Keratinocyte (primary cell): ENCODE measurements around the gene CUX1. TPM values are rescaled to one million over a fixed set of nuclear protein-coding genes. Genes with fewer than 3 reads are reported as not detected.

Source experiments
- DNase-seq: peaks from one replicate; pipeline ENCODE4 v3.0.0-alpha.2; 2011; ENCODE audit warnings: low read depth, missing footprints, low spot score
- FAIRE-seq: peaks from 2 replicates; lab custom pipeline; 2011; peaks lifted over from hg19 to GRCh38; lab: Jason Lieb, UNC
- H2AFZ ChIP-seq: 2 replicates; pipeline ENCODE4 v1.6.0; 2012; ENCODE audit warnings: low read length, control low read depth, inconsistent platforms; ENCODE audit not compliant: control insufficient read depth
- H3K27ac ChIP-seq: 2 replicates; pipeline ENCODE4 v1.5.1; 2011; ENCODE audit warnings: low read length; ENCODE audit not compliant: control insufficient read depth, insufficient read depth
- H3K27me3 ChIP-seq: 3 replicates; pipeline ENCODE4 v1.6.0; 2011; ENCODE audit warnings: low read length; ENCODE audit not compliant: control insufficient read depth, insufficient read depth; ENCODE audit errors: extremely low read depth
- H3K36me3 ChIP-seq, 2 experiments: 2 replicates in 1 of 2; 3 replicates in 1 of 2; pipeline ENCODE4 v1.5.1; 2011; ENCODE audit warnings: low read length in 2 of 2, mild to moderate bottlenecking in 1 of 2; ENCODE audit not compliant: control insufficient read depth in 2 of 2, insufficient read depth in 2 of 2; ENCODE audit errors: extremely low read depth in 1 of 2
- H3K4me1 ChIP-seq: 3 replicates; pipeline ENCODE4 v1.5.1; 2011; ENCODE audit warnings: low read length; ENCODE audit not compliant: control insufficient read depth, insufficient read depth; ENCODE audit errors: extremely low read depth
- H3K4me2 ChIP-seq: 3 replicates; pipeline ENCODE4 v1.6.0; 2011; ENCODE audit warnings: low read depth, low read length; ENCODE audit not compliant: control insufficient read depth, insufficient read depth; ENCODE audit errors: extremely low read depth
- H3K4me3 ChIP-seq, 3 experiments: fragments of 200-600 bp in 1 of 3; sonication (generic) in 1 of 3; 2 replicates in 2 of 3; 3 replicates in 1 of 3; pipeline ENCODE4 v1.5.1; 2011 to 2016; ENCODE audit warnings: low read length in 3 of 3, mild to moderate bottlenecking in 3 of 3, control low read depth in 2 of 3, inconsistent platforms in 1 of 3, low read depth in 1 of 3, mixed read lengths in 1 of 3, mixed run types in 1 of 3, moderate library complexity in 1 of 3; ENCODE audit not compliant: control insufficient read depth in 2 of 3, insufficient read depth in 2 of 3; ENCODE audit errors: extremely low read depth in 1 of 3
- H3K79me2 ChIP-seq: 2 replicates; pipeline ENCODE4 v1.6.0; 2012; ENCODE audit warnings: low read length; ENCODE audit not compliant: control insufficient read depth, insufficient read depth
- H3K9ac ChIP-seq: 3 replicates; pipeline ENCODE4 v1.6.0; 2011; ENCODE audit warnings: low read length; ENCODE audit not compliant: control insufficient read depth, insufficient read depth; ENCODE audit errors: extremely low read depth
- H3K9me1 ChIP-seq: 3 replicates; pipeline ENCODE4 v1.6.0; 2011; ENCODE audit warnings: low read length; ENCODE audit not compliant: control insufficient read depth, insufficient read depth; ENCODE audit errors: extremely low read depth
- H3K9me3 ChIP-seq: 2 replicates; pipeline ENCODE4 v1.5.1; 2012; ENCODE audit warnings: low read depth, low read length; ENCODE audit not compliant: control insufficient read depth
- H4K20me1 ChIP-seq: 3 replicates; pipeline ENCODE4 v1.6.0; 2011; ENCODE audit warnings: low read length; ENCODE audit not compliant: control insufficient read depth, insufficient read depth; ENCODE audit errors: extremely low read depth
- EZH2 ChIP-seq: IDR thresholded peaks from one replicate; pipeline ENCODE4 v1.6.1; 2012; ENCODE audit warnings: inconsistent platforms, mild to moderate bottlenecking, low read length, moderate library complexity
- dilution Hi-C: fragments of 300-500 bp; cut with MboI; formaldehyde crosslinking; loops from one replicate; pipeline ENCODE4 v1.7.0; 2020; ENCODE audit warnings: low sequenced_read_pairs; ENCODE audit not compliant: extremely low pct_ligation_motif_present
- polyA plus RNA-seq, 5 experiments: library from polyadenylated mRNA; depleted of rRNA in 3 of 5; stranded (reverse) in 3 of 5; stranded (forward) in 1 of 5; unstranded in 1 of 5; fragments of >200 nt; gene quantifications; 1 replicate in 1 of 5; 2 replicates in 3 of 5; 3 replicates in 1 of 5; pipeline versions ENCODE4 v1.2.1 to v1.2.3, GENCODE V29; 2011 to 2012; ENCODE audit warnings: missing spikeins in 2 of 5, low read depth in 1 of 5, low replicate concordance in 1 of 5
- TF ChIP-seq, protein P1 (sequence below), 3 experiments: IDR thresholded peaks in 1 of 3; conservative IDR thresholded peaks in 1 of 3; optimal IDR thresholded peaks in 1 of 3; 2 replicates in 2 of 3; 3 replicates in 1 of 3; pipeline versions ENCODE3 to v1.5.1; 2011; ENCODE audit warnings: low read length in 3 of 3, mild to moderate bottlenecking in 3 of 3, moderate library complexity in 2 of 3, control low read depth in 1 of 3, inconsistent platforms in 1 of 3; ENCODE audit not compliant: insufficient read depth in 2 of 3; ENCODE audit errors: extremely low read depth in 1 of 3

Gene CUX1
- polyA plus RNA-seq, 1 donor (not counting 4 experiments of a cell fraction or from before 2014, with no cell fraction given) = 18.3 TPM

DNA sequence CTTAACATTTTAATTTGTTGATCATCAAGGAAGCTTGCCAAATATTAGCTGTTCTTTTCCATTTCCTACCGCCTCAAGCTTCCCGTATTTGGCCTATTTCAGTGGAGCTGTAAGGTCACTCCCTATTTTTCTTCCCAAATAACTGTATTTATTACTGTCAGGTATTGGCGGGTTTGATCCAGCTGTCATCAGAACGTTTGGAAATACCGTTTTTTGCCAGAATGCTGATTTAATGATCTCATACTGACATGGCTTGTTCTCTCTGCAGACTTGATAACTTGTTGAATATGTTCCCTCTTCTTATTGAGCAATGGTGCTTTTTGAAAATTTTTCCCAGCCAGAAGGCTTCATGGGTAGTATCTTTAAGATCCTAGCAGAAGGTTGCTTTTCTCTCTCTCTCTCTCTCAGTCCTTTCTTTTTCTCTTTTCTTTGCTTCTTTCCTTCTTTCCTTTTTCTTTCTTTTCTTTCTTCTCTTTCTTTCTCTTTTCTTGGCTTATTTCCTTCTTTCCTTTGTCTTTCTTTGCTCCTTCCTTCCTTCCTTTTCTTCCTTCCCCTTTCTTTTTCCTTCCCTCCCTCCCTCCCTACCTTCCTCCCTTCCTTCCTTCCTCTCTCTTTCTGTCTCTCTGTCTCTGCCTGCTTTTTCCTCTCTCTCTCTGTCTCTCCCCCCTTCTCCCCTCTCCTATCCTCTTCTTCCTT, 42.1 kb downstream of the CUX1 start:
- no peaks in the 10 kb centered on the region for H3K36me3 ChIP-seq
- H3K79me2 ChIP-seq = peaks cover 31% of the 10 kb centered on the region
- H4K20me1 ChIP-seq = peaks cover 8% of the 10 kb centered on the region
- FAIRE-seq = no peak
- H2AFZ ChIP-seq = no peak overlapping the region
- H3K9ac ChIP-seq = no peak overlapping the region
- no peak overlapping the region for H3K27ac ChIP-seq
- H3K4me3 ChIP-seq = no peak overlapping the region
- no peaks in the 10 kb centered on the region for H3K27me3 ChIP-seq
- DNase-seq = no peak
- H3K4me1 ChIP-seq = peaks cover 3% of the 10 kb centered on the region
- no peak for TF ChIP-seq EZH2
- TF ChIP-seq, protein P1, sequence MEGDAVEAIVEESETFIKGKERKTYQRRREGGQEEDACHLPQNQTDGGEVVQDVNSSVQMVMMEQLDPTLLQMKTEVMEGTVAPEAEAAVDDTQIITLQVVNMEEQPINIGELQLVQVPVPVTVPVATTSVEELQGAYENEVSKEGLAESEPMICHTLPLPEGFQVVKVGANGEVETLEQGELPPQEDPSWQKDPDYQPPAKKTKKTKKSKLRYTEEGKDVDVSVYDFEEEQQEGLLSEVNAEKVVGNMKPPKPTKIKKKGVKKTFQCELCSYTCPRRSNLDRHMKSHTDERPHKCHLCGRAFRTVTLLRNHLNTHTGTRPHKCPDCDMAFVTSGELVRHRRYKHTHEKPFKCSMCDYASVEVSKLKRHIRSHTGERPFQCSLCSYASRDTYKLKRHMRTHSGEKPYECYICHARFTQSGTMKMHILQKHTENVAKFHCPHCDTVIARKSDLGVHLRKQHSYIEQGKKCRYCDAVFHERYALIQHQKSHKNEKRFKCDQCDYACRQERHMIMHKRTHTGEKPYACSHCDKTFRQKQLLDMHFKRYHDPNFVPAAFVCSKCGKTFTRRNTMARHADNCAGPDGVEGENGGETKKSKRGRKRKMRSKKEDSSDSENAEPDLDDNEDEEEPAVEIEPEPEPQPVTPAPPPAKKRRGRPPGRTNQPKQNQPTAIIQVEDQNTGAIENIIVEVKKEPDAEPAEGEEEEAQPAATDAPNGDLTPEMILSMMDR (optimal IDR thresholded peaks at IDR 0.05 in 1 of 3, IDR thresholded peaks at IDR 0.05 in 1 of 3, conservative IDR thresholded peaks at IDR 0.05 in 1 of 3; ENCODE audit: extremely low read depth in 1 of 3, insufficient read depth in 2 of 3, low read length in 3 of 3) = no peak
- H3K9me3 ChIP-seq = no peaks in the 10 kb centered on the region
- H3K4me2 ChIP-seq = no peak overlapping the region
- no peaks in the 10 kb centered on the region for H3K9me1 ChIP-seq
- dilution Hi-C loops = no loop called here

DNA sequence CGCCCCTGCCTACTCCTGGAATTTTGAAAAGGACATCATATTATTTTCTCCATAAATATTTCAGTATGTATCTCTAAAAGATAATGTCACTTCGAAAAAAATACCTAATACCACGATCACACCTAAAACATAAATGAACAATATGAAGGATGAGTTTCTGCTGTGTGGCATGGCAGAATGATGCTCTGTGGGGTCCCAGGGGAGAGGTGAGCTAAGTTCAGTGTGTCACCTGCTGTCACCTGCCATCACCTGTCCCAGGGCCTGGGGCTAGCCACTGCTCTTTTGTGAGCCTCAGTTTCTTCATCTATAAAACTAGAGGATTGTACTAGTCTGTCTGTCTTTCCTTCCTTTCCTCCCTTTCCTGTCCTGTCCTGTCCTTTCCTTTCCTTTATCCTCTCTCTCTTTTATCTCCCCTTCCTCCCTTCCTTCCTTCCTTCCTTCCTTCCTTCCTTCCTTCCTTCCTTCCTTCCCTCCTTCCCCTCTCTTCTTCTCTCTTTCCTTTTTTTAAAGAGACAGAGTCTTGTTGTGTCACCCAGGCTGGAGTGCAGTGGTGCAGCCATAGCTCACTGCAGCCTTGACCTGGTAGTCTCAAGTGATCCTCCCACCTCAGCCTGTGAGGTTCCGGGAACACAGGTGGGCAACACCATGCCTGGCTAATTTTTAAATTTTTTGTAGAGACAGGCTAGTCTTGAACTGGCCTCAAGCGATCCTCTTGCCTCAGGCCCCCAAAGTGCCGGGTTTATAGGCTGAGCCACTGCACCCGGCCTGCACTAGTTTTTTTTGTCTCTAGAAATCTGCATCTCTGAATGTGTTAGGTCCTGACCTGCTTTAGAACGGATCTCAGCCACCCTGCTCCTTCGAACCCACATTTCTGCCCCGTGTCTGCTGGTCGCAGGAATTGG, 43.1 kb downstream of the CUX1 start:
- no peak for TF ChIP-seq EZH2
- TF ChIP-seq, protein P1 (optimal IDR thresholded peaks at IDR 0.05 in 1 of 3, IDR thresholded peaks at IDR 0.05 in 1 of 3, conservative IDR thresholded peaks at IDR 0.05 in 1 of 3; ENCODE audit: extremely low read depth in 1 of 3, insufficient read depth in 2 of 3, low read length in 3 of 3) = no peak
- Histone ChIP-seq H3K4me1 (peaks cover 3% of the 10 kb centered on the region), H3K4me3 (no peak overlapping the region), H3K9me3 (no peaks in the 10 kb centered on the region), H3K27ac (no peak overlapping the region), H3K9me1 (no peaks in the 10 kb centered on the region), H3K4me2 (no peak overlapping the region), H3K9ac (no peak overlapping the region), H3K27me3 (no peaks in the 10 kb centered on the region), H3K79me2 (peaks cover 32% of the 10 kb centered on the region), H3K36me3 (no peaks in the 10 kb centered on the region), H4K20me1 (peaks cover 8% of the 10 kb centered on the region), H2AFZ (no peak overlapping the region)
- dilution Hi-C loops = no loop called here
- no peak for DNase-seq
- FAIRE-seq = no peak
